OCI-LY1 (cell line): Measurements from ENCODE around the gene IFRD1.

ENCODE experiments used
- H2AFZ ChIP-seq: fragments of 200-600 bp; sonication (generic), shearing (Covaris generic); 2 replicates; pipeline ENCODE4 v1.6.0; 2014; ENCODE audit warnings: antibody characterized with exemption, mild to moderate bottlenecking, low read length
- H3F3A ChIP-seq: fragments of 200-600 bp; sonication (generic), shearing (Covaris generic); 2 replicates; pipeline ENCODE4 v1.6.0; 2014; ENCODE audit warnings: mild to moderate bottlenecking, antibody characterized with exemption, low read length, moderate library complexity; ENCODE audit not compliant: insufficient read depth
- H3K27ac ChIP-seq: fragments of 200-600 bp; sonication (generic); 2 replicates; pipeline ENCODE4 v1.5.1; 2014; ENCODE audit warnings: low read length, mixed run types, mild to moderate bottlenecking, low read depth; ENCODE audit not compliant: poor library complexity, severe bottlenecking
- H3K27me3 ChIP-seq: fragments of 200-600 bp; sonication (generic); 2 replicates; pipeline ENCODE4 v1.6.0; 2014; ENCODE audit warnings: antibody characterized with exemption, mild to moderate bottlenecking, low read length, moderate library complexity; ENCODE audit not compliant: insufficient read depth
- H3K36me3 ChIP-seq: fragments of 200-600 bp; sonication (generic); 2 replicates; pipeline ENCODE4 v1.6.1; 2014; ENCODE audit warnings: mild to moderate bottlenecking, antibody characterized with exemption, low read length, moderate library complexity, mixed read lengths; ENCODE audit not compliant: insufficient read depth
- H3K4me1 ChIP-seq: fragments of 200-600 bp; sonication (generic); 2 replicates; pipeline ENCODE4 v1.5.1; 2014; ENCODE audit warnings: mild to moderate bottlenecking, low read length, moderate library complexity; ENCODE audit not compliant: insufficient read depth, severe bottlenecking
- H3K4me2 ChIP-seq: fragments of 200-600 bp; sonication (generic), shearing (Covaris generic); 2 replicates; pipeline ENCODE4 v1.6.1; 2014; ENCODE audit warnings: low read length
- H3K4me3 ChIP-seq: fragments of 200-600 bp; sonication (generic); 2 replicates; pipeline ENCODE4 v1.5.1; 2014; ENCODE audit warnings: low read length, low read depth, mild to moderate bottlenecking, mixed read lengths; ENCODE audit not compliant: poor library complexity, severe bottlenecking
- H3K79me2 ChIP-seq: fragments of 200-600 bp; shearing (Covaris generic); 2 replicates; pipeline ENCODE4 v1.6.1; 2016; ENCODE audit warnings: mixed run types, low read length, mixed read lengths; ENCODE audit not compliant: insufficient read depth
- H3K9ac ChIP-seq: fragments of 200-600 bp; sonication (generic), shearing (Covaris generic); 2 replicates; pipeline ENCODE4 v1.6.1; 2014; ENCODE audit warnings: mild to moderate bottlenecking, low read length, mixed read lengths
- H3K9me2 ChIP-seq: fragments of 200-600 bp; sonication (generic), shearing (Covaris generic); 2 replicates; pipeline ENCODE4 v1.6.1; 2014; ENCODE audit warnings: low read depth, mild to moderate bottlenecking, low read length, mixed read lengths
- H3K9me3 ChIP-seq: fragments of 200-600 bp; shearing (Covaris generic); 2 replicates; pipeline ENCODE4 v1.6.1; 2014; ENCODE audit warnings: low read length, mixed read lengths
- H4K20me1 ChIP-seq: fragments of 200-600 bp; sonication (generic), shearing (Covaris generic); 2 replicates; pipeline ENCODE4 v1.6.0; 2016; ENCODE audit warnings: mild to moderate bottlenecking, low read length; ENCODE audit not compliant: insufficient read depth
- EZH2 ChIP-seq: fragments of 200-600 bp; sonication (generic), shearing (Covaris generic); IDR thresholded peaks from 2 replicates; pipeline ENCODE4 v1.8.0; 2017; ENCODE audit warnings: borderline replicate concordance, mixed run types, mild to moderate bottlenecking, antibody characterized with exemption, low read length, moderate library complexity, mixed read lengths
- TF ChIP-seq, protein P1 (sequence below): fragments of 200-600 bp; sonication (generic), shearing (Covaris generic); IDR thresholded peaks from 2 replicates; pipeline ENCODE4 v1.5.1; 2017; ENCODE audit warnings: mild to moderate bottlenecking, antibody characterized with exemption, low read length, moderate library complexity, mixed read lengths

The IFRD1 gene

DNA sequence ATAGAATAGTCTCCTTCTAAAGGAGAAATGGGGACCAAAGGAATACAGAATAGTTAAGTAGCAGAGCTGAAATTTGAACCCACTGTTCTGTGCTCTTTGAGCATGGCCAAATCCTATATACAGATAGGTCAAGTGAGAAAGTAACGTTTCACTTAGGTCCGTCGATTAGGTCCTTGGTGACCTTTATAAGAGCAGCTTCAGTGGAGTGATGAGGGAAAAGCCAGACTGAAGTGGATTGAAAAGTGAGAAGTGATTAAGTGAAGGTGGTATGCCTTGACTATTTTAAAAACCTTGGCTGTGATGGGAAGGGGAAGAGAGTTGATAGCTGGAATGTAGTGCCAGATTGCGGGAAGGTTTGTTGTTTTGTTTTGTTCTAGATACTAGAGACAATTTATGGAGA lies 19.9 kb downstream of the IFRD1 start:
- H3K4me3 ChIP-seq = no peak overlapping the region
- H3K27me3 ChIP-seq = no peaks in the 10 kb centered on the region
- TF ChIP-seq, protein P1, sequence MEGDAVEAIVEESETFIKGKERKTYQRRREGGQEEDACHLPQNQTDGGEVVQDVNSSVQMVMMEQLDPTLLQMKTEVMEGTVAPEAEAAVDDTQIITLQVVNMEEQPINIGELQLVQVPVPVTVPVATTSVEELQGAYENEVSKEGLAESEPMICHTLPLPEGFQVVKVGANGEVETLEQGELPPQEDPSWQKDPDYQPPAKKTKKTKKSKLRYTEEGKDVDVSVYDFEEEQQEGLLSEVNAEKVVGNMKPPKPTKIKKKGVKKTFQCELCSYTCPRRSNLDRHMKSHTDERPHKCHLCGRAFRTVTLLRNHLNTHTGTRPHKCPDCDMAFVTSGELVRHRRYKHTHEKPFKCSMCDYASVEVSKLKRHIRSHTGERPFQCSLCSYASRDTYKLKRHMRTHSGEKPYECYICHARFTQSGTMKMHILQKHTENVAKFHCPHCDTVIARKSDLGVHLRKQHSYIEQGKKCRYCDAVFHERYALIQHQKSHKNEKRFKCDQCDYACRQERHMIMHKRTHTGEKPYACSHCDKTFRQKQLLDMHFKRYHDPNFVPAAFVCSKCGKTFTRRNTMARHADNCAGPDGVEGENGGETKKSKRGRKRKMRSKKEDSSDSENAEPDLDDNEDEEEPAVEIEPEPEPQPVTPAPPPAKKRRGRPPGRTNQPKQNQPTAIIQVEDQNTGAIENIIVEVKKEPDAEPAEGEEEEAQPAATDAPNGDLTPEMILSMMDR = no peak
- no peak for TF ChIP-seq EZH2
- H3K4me2 ChIP-seq = no peak overlapping the region
- no peaks in the 10 kb centered on the region for H4K20me1 ChIP-seq
- H3F3A ChIP-seq = no peaks in the 10 kb centered on the region
- no peaks in the 10 kb centered on the region for H3K4me1 ChIP-seq
- H2AFZ ChIP-seq = no peak overlapping the region
- H3K79me2 ChIP-seq = no peaks in the 10 kb centered on the region
- H3K9me2 ChIP-seq = no peaks in the 10 kb centered on the region
- peaks cover 96% of the 10 kb centered on the region for H3K36me3 ChIP-seq
- H3K9me3 ChIP-seq = no peaks in the 10 kb centered on the region
- H3K9ac ChIP-seq = no peak overlapping the region
- H3K27ac ChIP-seq = no peak overlapping the region

DNA sequence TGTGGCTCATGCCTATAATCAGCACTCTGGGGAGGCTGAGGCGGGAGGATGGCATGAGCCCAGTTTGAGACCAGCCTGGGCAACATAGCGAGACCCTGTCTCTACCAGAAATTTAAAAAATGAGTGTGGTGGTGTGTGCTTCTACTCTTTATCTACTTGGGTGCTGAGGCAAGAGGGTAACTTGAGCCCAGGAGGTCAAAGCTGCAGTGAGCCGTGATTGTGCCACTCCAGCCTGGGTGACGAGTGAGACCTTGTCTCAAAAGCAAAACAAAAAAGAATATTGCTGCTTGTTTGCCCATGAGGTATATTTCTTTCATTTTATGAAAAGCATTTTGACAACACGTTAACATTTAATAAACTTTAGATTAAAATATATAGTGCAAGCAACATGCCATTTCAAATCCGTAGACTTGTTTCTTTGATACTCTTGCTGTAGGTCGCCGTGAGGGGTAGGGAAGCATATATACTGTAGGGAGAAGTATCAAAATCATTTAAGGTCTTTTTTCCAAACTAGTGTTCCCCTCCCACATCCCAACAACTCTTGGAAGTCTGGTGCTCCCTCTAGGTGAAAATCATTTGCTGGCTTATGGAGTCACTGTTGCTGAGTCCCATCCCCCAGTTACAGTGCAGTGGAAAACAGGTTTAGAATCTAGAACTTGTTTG lies 26.3 kb downstream of the IFRD1 start:
- no peak overlapping the region for H2AFZ ChIP-seq
- peaks cover 58% of the 10 kb centered on the region for H3K36me3 ChIP-seq
- no peaks in the 10 kb centered on the region for H3K27me3 ChIP-seq
- H3K79me2 ChIP-seq = no peaks in the 10 kb centered on the region
- H3K4me1 ChIP-seq = no peaks in the 10 kb centered on the region
- no peaks in the 10 kb centered on the region for H3F3A ChIP-seq
- no peak overlapping the region for H3K9ac ChIP-seq
- TF ChIP-seq, protein P1 = no peak
- H3K4me3 ChIP-seq = no peak overlapping the region
- no peak overlapping the region for H3K4me2 ChIP-seq
- H3K27ac ChIP-seq = no peak overlapping the region
- H3K9me3 ChIP-seq = no peaks in the 10 kb centered on the region
- H3K9me2 ChIP-seq = no peaks in the 10 kb centered on the region
- H4K20me1 ChIP-seq = no peaks in the 10 kb centered on the region

DNA sequence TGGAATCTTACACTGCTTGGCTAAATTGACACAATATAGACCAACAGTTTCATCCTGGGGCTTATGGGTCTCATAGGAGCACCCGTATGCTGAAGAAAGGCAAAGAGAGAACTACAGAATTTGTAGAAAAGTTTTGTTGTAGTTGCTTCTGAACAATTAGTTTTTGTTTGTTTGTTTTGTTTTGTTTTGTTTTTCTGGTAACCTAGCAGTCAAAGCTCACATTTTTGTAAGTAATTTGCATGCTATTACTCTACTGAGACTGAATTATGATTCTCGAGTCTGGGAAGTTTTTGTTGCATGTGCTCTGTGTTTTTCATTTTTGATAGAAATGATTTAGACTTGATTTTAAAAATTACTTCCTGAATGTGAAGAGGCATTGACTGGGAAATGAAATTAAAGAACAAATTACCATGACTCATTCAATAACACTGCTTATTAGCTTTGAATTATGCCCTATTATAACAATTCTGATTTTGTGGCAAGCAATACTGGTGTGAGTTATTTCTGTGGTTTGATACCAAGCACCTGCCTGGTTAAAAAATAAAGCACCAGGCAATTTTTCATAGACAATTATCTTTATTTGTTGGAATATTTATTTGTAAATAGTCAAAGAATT lies 31.0 kb downstream of the IFRD1 start:
- Histone ChIP-seq H2AFZ (no peak overlapping the region), H3K4me1 (peaks cover 7% of the 10 kb centered on the region), H3K79me2 (no peaks in the 10 kb centered on the region), H3K9me3 (no peaks in the 10 kb centered on the region), H3K9ac (no peak overlapping the region), H3K36me3 (peaks cover 12% of the 10 kb centered on the region), H3K27me3 (no peaks in the 10 kb centered on the region), H3K9me2 (no peaks in the 10 kb centered on the region), H3F3A (no peaks in the 10 kb centered on the region), H3K4me2 (no peak overlapping the region), H4K20me1 (no peaks in the 10 kb centered on the region), H3K4me3 (no peak overlapping the region), H3K27ac (no peak overlapping the region)
- no peak for TF ChIP-seq EZH2
- TF ChIP-seq, protein P1 = no peak
